ENCODE measurements around the gene CAPSL. TPM values are rescaled to one million over a fixed set of nuclear protein-coding genes. Genes with fewer than 3 reads are reported as not detected.

The CAPSL gene
- total RNA-seq, 4 donors from 2014 or later: not detected

DNA sequence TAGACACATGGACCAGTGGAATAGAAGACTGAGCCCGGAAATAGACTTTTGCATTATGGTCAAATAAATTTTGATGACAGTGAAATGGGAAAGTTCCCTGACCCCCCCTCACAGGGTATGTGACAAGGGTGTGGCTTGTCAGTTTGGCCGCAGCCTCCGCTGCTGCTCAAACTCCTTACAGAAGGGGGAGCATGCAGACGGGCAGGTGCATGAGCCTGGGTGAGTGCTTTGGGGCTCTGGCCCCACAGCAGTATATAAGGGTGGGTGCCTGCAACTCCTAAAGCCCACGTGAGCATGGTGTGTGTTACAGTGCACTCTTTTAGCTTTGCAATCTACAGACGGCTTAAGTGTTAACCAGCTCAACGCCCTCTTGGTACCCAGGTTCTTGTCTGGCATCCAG lies 21.9 kb upstream of the CAPSL start:
- TF ChIP-seq, protein P1, sequence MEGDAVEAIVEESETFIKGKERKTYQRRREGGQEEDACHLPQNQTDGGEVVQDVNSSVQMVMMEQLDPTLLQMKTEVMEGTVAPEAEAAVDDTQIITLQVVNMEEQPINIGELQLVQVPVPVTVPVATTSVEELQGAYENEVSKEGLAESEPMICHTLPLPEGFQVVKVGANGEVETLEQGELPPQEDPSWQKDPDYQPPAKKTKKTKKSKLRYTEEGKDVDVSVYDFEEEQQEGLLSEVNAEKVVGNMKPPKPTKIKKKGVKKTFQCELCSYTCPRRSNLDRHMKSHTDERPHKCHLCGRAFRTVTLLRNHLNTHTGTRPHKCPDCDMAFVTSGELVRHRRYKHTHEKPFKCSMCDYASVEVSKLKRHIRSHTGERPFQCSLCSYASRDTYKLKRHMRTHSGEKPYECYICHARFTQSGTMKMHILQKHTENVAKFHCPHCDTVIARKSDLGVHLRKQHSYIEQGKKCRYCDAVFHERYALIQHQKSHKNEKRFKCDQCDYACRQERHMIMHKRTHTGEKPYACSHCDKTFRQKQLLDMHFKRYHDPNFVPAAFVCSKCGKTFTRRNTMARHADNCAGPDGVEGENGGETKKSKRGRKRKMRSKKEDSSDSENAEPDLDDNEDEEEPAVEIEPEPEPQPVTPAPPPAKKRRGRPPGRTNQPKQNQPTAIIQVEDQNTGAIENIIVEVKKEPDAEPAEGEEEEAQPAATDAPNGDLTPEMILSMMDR (IDR thresholded peaks at IDR 0.05; ENCODE audit: low read depth): no peak

DNA sequence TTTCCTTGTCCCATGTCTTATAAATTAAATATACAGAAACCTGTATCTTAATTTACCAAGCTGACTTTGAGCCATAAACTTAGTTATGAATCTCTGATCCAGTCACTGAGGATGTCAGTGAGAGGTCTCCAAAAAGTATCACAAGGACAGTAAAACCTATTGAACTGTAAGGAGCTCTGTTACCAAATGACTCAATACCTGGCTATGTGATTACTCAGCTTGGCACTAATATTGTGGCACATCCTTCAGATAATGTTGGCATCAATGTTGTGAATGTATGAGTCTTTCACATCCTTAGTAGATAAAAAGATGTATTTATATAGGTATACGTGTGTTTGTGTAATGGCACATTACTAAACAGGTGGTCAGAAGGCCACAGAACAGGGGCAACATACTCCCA lies 18.0 kb upstream of the CAPSL start:
- TF ChIP-seq, protein P1 (IDR thresholded peaks at IDR 0.05; ENCODE audit: low read depth): no peak

DNA sequence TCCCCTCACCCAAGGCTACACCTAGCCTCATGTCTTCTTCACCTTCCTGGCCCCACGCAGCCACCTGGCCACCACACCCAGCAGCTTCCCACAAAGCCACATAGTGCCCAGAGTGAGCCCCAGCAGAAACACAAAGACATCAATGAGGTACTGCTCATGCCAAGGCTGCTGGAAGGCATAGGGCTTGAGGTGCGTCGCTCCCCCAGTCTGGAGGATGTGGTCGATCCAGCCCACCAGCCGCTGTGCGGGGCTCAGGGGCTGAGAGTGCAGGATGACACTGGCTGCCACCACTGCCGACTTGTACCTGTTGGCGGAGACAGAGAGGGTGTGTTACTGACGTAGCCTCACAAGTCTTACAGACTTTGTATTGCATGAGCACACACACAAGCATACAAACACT lies 15.8 kb upstream of the CAPSL start:
- TF ChIP-seq, protein P1 (IDR thresholded peaks at IDR 0.05; ENCODE audit: low read depth): no peak

DNA sequence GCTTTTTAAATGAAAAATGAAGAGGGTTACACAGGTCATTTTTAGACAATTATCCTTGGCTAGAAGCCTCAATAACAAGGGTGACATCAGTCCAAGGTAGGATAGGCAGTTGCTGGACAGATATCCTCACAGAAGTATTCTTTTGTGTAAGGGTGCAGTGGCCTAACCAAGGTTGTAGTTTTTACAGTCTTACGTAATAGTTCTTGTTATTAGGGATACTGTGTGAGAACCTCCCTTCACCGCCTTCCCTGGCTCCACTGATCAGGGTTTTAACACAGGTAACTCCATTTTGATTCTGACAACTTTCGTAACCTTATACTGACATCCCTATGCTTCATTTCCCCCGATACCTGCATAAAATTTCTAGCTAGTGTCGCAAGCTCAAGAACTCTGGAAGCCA lies 8.7 kb upstream of the CAPSL start:
- TF ChIP-seq, protein P1 (IDR thresholded peaks at IDR 0.05; ENCODE audit: low read depth): no peak

DNA sequence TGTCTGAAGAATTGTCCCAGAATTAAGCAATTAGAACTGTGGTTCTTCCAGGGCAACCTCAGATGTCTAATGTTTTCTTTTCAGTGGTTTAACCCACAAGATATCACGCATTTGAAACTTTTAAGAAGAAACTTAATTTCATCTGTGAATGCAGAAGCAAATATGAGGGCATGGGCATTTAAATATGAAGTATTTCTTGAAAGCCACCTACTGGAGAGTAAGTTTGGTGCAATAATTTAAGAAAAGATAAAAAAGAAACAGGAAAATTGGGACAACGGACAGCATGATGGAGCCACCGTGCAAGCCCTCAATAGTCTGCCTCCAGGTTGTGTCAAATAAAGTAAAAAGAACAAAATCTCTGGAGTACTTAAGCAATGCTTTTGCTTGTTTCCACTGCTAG lies 1.2 kb upstream of the CAPSL start:
- TF ChIP-seq, protein P1 (IDR thresholded peaks at IDR 0.05; ENCODE audit: low read depth): no peak

DNA sequence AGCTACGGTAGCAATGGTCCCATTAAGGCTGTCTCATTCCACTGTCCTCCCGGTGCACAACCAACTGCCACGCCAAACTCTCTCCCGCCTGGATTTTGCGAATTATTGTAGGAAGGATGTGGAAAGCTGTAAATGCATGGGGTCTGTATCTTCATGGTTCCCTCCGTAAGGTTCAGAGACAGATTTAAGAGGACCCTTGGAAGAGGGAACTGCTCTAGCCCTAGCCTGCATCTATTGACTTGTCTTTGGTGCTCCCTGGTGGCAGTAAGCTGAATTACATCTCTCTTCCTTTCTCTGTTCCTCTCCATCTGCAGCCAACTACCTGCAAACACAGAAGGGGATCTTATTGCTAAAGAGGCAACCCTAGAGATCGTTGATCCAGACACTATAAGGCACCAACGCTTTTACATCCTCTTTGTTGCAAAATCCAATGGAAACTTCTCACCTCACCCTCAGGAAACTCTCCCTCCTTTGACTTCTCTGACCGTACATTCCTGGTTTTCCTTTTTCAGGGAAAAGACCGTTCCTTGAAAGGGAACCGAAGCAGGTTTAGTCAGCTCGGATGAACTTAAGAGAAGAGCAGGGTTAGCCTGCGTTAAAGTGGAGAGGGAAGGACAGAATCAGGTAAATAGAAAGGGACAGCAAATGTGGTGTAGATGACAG lies 11.9 kb downstream of the CAPSL start:
- TF ChIP-seq, protein P1 (IDR thresholded peaks at IDR 0.05; ENCODE audit: low read depth): no peak

DNA sequence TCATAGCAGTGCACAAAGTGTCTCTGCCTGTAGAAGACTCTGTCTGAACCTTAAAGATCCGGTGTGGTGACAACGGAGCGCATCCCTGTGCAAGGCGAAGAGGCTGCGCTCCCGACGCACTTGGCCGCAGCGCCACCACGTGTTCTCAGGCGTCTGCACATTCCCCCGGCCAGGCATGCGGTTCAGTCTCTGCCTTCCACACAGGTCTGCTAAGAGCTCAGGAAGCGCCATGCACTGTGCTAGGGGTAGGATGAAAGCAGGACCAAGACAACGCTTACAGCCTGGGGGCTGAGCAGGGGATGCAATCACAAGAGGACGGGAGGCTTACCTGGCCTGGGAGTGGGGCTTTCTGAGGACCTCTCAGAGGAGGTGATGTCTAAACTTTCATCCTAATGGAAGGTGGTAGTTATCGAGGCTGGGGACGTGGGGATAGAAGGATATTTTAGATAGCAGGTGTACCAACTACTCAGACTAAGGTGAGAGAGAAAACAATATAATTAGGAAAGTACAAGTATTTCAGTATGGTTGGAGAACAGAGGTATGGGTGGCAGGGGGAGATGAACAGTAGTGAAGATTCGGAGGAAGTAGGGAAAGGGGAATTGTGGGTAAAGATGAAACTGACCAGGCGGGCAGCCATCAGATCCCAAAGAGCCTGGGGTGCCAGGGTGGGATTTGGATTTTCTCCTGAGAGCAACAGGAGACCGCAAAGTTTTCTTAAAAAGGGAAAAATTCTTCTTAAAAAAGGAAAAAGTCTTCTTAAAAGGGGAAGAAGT lies 13.3 kb downstream of the CAPSL start:
- TF ChIP-seq, protein P1 (IDR thresholded peaks at IDR 0.05; ENCODE audit: low read depth): no peak

Data from subcutaneous adipose tissue (tissue), 4 donors.